Right lung (tissue), 5 donors: Measurements from ENCODE around the gene TERT. TPM values are rescaled to one million over a fixed set of nuclear protein-coding genes. Genes with fewer than 3 reads are reported as not detected.
A peak's percentile ranks its signal among the peaks of the same experiment; 100 is the strongest.

Experiments
- DNase-seq, 2 donors: peaks; one replicate each; pipeline ENCODE4 v3.0.0-alpha.2; 2013
- polyA plus RNA-seq, 5 donors: library from polyadenylated mRNA; unstranded; fragments of 120-200 nt; gene quantifications; one replicate each; pipeline versions ENCODE4 v1.2.1 to v1.2.3, GENCODE V29; 2013; ENCODE audit warnings: inconsistent platforms in 1 of 5, low replicate concordance in 1 of 5; ENCODE audit not compliant: insufficient read length in 5 of 5, insufficient read depth in 1 of 5

The TERT gene
- polyA plus RNA-seq, 5 donors = 0.13 to 0.48 (median 0.31) TPM

- DNase-seq = no peak
These were observed 24.8 kb upstream of the TERT start for GRCh38 chr5:1319436-1320256.

DNA sequence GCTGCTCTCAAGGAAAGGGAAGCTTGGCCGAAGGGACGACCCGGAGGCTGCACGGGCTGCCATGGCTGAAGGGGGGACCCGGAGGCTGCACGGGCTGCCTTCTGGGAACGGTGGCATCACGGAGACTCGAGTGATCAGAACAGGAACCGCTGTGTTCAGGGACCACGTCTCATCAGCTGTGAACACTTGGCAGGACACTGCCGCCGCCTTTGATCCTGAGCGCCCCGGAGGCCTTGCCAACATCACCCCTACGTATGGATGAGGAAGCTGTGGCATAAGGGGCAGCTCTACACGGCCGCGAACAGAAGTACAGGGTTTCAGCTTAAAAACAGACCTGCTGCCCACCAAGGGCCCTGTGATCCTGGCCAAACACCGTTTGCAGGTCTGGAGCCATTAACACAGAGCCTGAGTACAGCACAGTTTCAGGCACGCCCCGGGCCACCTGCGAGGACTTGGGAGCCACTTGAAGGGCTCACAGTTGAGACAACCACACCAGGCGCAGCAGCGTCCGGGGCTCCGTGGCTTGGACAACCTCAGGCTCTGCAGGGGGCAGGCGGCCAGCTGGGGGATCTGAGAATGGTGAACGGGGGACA lies 23.9 kb upstream of the TERT start:
- no peak for DNase-seq

GRCh38 chr5:1317921-1318565 lies 23.2 kb upstream of the TERT start:
- no peak for DNase-seq

DNA sequence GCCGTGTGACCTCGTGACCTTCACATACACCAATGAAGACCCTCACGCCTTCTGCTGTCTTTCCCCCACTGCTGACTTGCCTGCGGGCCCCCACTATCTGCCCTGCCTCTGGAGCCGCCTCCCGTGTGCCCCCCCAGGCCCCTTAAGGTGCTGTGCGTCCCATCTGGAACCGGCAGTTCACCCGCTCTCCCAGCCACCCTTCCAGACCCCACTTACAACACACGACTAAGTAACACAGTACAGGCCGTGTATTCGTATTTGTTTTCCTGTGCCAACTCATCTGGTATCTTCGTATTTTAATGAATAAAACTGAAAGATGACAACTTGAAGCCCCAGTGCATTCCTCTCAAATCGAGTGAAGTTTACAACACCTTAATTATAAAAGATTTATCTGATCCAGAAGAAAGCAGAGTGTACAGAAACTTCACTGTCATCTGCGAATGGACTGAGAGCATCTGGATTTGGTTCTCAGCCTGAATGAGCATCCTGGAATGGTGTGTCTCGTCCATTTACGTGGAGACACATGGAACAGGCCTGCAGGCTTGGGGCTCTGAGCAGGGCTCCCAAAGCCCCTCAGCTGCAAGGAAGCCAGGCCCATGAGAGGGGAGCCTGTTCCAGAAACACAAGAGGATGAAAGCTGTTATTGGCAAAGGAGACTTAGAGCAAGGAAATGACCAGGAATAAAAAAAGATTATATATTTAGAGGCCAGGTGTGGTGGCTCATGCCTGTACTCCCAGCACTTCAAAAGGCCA lies 21.9 kb upstream of the TERT start:
- no peak for DNase-seq

GRCh38 chr5:1315709-1316587 lies 21.1 kb upstream of the TERT start:
- DNase-seq = peak; percentile 51 to 52

GRCh38 chr5:1315018-1315708 lies 20.3 kb upstream of the TERT start:
- no peak for DNase-seq

DNA sequence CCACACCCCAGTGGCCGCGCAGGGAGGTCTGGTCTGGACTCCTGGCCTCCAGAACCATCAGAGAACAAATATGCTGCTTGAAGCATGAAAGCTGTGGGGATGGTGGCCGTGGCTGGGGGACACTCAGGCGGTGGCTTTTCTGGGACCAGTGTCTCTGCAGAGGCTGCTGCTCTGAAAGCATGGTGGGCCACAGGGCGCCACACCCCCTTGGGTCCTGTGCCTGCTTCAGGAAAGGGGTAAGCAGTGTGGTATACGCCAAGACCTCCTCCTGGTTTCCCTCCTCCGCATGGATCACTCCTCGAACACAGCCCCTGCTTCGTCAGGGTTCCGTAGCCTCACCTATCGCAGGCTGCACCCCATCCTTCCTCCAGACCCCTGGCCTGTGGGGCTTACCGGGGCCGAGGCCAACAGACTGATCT lies 19.7 kb upstream of the TERT start:
- no peak for DNase-seq

- no peak for DNase-seq
These were observed 18.3 kb upstream of the TERT start for GRCh38 chr5:1312993-1313833.

- DNase-seq = no peak
These were observed 17.3 kb upstream of the TERT start for GRCh38 chr5:1312206-1312605.

DNA sequence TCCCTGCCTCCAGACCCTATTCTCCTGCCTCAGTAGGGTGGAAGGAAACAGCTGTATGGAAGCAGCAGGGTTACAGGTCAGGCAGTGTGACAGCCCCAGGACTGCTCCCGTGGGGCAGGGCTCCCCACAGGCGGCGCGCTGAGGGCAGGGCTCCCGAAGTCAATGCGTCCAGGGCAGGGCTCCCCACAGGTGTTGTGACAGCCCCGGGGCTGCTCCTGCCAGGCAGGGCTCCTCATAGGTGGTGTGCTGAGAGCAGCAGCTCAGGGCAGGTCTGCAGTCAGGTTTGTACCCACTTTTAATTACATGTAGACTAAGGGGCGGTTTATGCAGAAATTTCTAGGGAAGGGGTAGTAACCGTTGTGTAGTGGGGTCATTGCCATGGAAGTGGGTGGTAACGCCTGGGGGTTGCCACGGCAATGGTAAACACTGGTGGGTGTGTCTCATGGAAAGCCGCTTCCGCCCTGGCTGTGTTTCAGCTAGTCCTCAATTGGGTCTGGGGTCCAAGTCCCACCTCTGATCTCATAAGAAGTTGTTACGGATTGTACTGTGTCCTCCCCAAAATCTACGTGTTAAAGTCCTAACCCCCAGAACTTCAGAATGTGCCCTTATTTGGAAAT lies 16.7 kb upstream of the TERT start:
- no peak for DNase-seq

DNA sequence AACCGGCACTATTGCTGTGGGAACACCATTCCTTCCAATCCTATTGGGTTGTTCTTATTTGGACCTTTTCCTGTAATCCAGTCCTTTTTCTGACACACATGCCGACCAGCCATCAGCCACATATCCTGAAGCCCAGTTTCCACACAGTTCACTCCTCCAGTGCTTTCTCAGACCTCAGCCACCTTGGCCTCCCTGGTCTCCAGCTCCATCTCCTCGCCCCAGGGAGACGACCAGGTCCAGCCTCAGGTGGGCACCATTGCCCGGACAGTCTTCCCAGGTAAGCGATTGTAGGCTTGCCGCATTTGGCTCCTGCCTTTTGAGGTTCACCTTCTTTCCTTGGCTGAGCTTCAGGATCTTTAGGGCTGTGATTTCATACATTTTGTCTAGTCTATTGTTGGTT lies 15.2 kb upstream of the TERT start:
- DNase-seq = no peak

DNA sequence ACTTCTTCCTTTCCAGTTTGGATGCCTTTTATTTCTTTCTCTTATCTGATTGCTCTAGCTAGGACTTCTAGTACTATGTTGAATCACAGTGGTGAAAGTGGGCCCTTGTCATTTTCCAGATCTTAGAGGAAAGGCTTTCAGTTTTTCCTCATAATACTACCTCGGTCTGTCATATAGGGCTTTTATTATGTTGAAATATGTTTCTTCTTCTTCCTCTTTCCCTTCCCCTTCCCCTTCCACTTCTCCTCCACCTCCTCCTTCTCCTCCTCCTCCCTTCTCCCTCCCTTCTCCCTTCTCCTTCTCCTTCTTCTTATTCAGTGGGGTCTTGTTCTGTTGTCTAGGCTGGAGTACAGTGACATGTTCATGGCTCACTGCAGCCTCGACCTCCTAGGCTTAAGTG lies 9.2 kb upstream of the TERT start:
- DNase-seq = no peak

DNA sequence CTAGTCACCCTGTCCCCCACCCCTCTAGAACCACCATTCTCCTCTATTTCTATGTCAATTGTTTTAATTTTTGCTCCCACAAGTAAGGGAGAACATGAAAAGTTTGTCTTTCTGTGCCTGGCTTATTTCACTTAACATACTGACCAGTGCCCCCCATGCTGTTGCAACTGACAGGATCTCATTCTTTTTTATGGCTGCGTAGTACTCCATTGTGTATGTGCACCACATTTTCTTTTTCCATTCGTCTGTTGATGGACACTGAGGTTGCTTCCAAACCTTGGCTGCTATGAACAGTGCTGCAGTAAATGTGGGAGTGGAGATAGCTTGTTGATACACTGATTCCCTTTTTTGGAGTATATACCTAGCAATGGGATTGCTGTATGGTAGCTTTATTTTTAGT lies 7.4 kb upstream of the TERT start:
- no peak for DNase-seq

GRCh38 chr5:1300581-1301083 lies 5.8 kb upstream of the TERT start:
- DNase-seq = no peak

DNA sequence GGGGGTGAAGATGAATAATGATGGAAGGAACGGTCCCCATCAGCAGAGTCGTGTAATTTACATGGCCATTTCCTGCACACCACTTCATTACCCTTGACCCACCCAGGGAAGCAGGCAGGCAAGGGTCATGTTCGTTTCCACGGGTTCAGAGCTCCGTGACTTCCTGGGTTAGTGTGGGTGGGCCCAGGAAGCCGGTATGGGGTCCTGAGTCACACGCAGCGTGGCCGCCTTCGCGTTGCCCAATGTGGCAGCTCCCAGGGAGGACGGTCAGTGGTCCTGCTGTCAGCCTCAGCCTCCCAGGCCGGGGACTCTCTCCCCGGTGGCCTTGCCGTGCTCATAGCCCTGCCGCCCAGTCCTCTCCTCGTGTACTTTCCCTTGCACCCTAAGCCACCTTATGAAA lies 5.1 kb upstream of the TERT start:
- no peak for DNase-seq

DNA sequence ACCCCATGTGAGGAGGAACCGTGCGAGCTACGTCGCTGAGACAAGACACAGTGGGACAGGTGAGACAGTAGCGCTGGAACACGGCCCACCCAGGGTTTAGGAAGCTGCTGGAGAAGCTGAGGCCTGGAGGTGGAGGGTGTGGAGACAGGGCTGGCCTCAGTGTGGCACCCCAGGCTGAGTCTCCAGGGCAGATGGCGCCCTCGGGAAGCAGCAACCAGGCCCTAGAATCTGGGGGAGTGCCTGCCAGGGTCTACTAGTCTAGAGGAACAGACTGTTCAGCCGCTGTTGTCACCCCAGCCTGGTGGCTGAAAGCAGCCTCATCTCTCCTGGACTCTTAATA lies 4.6 kb upstream of the TERT start:
- no peak for DNase-seq

DNA sequence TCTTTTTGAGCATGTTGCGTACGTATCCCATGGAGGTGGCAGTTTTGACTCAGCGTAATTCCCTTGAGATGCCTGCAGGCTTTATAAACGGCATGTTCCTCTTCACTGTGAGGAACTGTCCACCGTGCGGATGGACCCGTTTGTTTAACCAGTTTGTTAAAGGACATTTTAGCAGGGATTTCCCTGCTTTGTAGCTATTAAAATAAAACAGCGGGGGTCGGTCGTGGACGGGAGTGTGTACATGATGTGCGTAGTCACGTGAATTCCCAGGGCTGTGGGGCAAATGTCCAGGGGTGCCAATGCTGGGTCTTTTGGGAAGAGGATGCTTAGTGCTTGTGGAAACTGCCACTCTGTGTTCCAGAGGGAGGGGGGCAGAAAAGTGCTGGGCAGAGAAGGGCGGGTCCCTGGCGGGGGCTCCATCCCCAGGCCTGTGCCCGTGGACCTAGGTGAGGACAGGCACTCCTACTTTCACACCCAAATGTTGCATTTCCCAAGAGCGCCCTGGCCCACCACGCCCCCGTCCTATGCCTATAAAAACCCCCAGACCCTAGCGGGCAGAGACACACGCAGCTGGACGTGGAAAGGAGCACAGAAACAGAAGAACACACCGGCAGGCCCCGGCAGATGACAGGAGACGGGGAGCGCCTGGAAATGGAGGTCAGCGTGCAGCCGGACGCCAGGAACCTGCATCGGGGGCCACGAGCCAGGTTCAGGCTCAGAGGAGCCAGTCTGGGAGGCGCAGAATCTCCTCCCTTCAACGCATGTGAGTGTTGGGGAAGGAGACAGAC lies 4.0 kb upstream of the TERT start:
- no peak for DNase-seq

- DNase-seq = no peak
These were observed 3.2 kb upstream of the TERT start for GRCh38 chr5:1298067-1298551.
